Activated naive CD8-positive, alpha-beta T cell treated with anti-CD3 and anti-CD28 coated beads, Interleukin-2, amount 10 ng/mL, durations not matched to agents 7 days and 5 days (primary cell): Measurements from ENCODE around the gene STARD13. TPM values are rescaled to one million over a fixed set of nuclear protein-coding genes. Genes with fewer than 3 reads are reported as not detected.
"Not testable (repeated sequence)": the region's sequence is repeated elsewhere in the genome, so short reads cannot be mapped to it uniquely, and the experiment has no call there.

Source experiments
- ATAC-seq: fragments of 150-1000 bp; cut with Tn5 transposase; one replicate; pipeline ENCODE4 v1.10.0; 2021; ENCODE audit warnings: low read depth, moderate library complexity
- POLR2A ChIA-PET: fragments of 350-600 bp; sonication (Branson Sonifier 250); formaldehyde crosslinking; loops from one replicate; lab custom pipeline; 2021; ENCODE audit warnings: antibody characterized with exemption; lab: Charles Lee
- DNase-seq: peaks from one replicate; pipeline ENCODE4 v3.0.0; 2021
- H3K27ac Mint-ChIP-seq: one replicate; pipeline ENCODE4 v1.8.0; 2022; ENCODE audit warnings: mild to moderate bottlenecking, mixed read lengths
- H3K27me3 Mint-ChIP-seq: one replicate; pipeline ENCODE4 v1.8.0; 2022; ENCODE audit warnings: mild to moderate bottlenecking, moderate library complexity, mixed read lengths
- H3K36me3 Mint-ChIP-seq: one replicate; pipeline ENCODE4 v1.8.0; 2021; ENCODE audit warnings: mild to moderate bottlenecking, mixed read lengths
- H3K4me1 Mint-ChIP-seq: one replicate; pipeline ENCODE4 v1.8.0; 2021; ENCODE audit warnings: mixed read lengths
- H3K4me3 Mint-ChIP-seq: one replicate; pipeline ENCODE4 v1.8.0; 2022; ENCODE audit warnings: mild to moderate bottlenecking, moderate library complexity, mixed read lengths
- H3K9me3 Mint-ChIP-seq: one replicate; pipeline ENCODE4 v1.8.0; 2021; ENCODE audit warnings: mixed read lengths
- total RNA-seq, 2 experiments: library from RNA; stranded (reverse); gene quantifications; one replicate each; pipeline ENCODE4 v1.2.3, GENCODE V29; 2021

The STARD13 gene
- total RNA-seq, 2 experiments from 2014 or later: 0.17 to 0.33 TPM

- Mint-ChIP-seq H3K9me3 (no peaks in the 10 kb centered on the region), H3K27me3 (peaks cover under 1% of the 10 kb centered on the region), H3K4me3 (no peak overlapping the region), H3K4me1 (peaks cover 2% of the 10 kb centered on the region), H3K36me3 (no peaks in the 10 kb centered on the region), H3K27ac (no peak overlapping the region)
- POLR2A ChIA-PET: no interaction called here
- DNase-seq: no peak
- ATAC-seq: no peak
Observed at GRCh38 chr13:33251131-33251661, 34.4 kb downstream of the STARD13 start.

GRCh38 chr13:33250609-33251008 lies 34.9 kb downstream of the STARD13 start:
- ATAC-seq (no peak), DNase-seq (no peak)
- H3K4me3 Mint-ChIP-seq: no peak overlapping the region
- no peak overlapping the region for H3K27ac Mint-ChIP-seq
- no peaks in the 10 kb centered on the region for H3K36me3 Mint-ChIP-seq
- H3K27me3 Mint-ChIP-seq: no peaks in the 10 kb centered on the region
- POLR2A ChIA-PET: no interaction called here
- H3K4me1 Mint-ChIP-seq: peaks cover 2% of the 10 kb centered on the region
- H3K9me3 Mint-ChIP-seq: no peaks in the 10 kb centered on the region

- DNase-seq (no peak), ATAC-seq (no peak)
- POLR2A ChIA-PET: no interaction called here
- no peaks in the 10 kb centered on the region for H3K9me3 Mint-ChIP-seq
- no peak overlapping the region for H3K4me3 Mint-ChIP-seq
- H3K27me3 Mint-ChIP-seq: no peaks in the 10 kb centered on the region
- H3K36me3 Mint-ChIP-seq: no peaks in the 10 kb centered on the region
- no peak overlapping the region for H3K27ac Mint-ChIP-seq
- peaks cover 2% of the 10 kb centered on the region for H3K4me1 Mint-ChIP-seq
Observed at GRCh38 chr13:33249894-33250293, 35.7 kb downstream of the STARD13 start.

GRCh38 chr13:33249066-33249465 lies 36.5 kb downstream of the STARD13 start:
- POLR2A ChIA-PET: no interaction called here
- ATAC-seq: no peak
- H3K4me1 Mint-ChIP-seq: peaks cover 2% of the 10 kb centered on the region

GRCh38 chr13:33245505-33246158 lies 39.9 kb downstream of the STARD13 start:
- Mint-ChIP-seq H3K27ac (no peak overlapping the region), H3K4me3 (no peak overlapping the region), H3K4me1 (no peaks in the 10 kb centered on the region), H3K27me3 (no peaks in the 10 kb centered on the region), H3K9me3 (no peaks in the 10 kb centered on the region), H3K36me3 (no peaks in the 10 kb centered on the region)
- no peak for ATAC-seq
- POLR2A ChIA-PET: no interaction called here
- DNase-seq: no peak

More at GRCh38 chr13:33249066-33249465, 36.5 kb downstream of the STARD13 start:
- Mint-ChIP-seq H3K27ac (no peak overlapping the region), H3K27me3 (no peaks in the 10 kb centered on the region), H3K9me3 (no peaks in the 10 kb centered on the region), H3K4me3 (no peak overlapping the region), H3K36me3 (no peaks in the 10 kb centered on the region)
- no peak for DNase-seq

- no peak overlapping the region for H3K27ac Mint-ChIP-seq
- H3K4me3 Mint-ChIP-seq: no peak overlapping the region
- H3K9me3 Mint-ChIP-seq: no peaks in the 10 kb centered on the region
- no peaks in the 10 kb centered on the region for H3K27me3 Mint-ChIP-seq
- no peaks in the 10 kb centered on the region for H3K36me3 Mint-ChIP-seq
- no peak for DNase-seq
- ATAC-seq: no peak
- no peaks in the 10 kb centered on the region for H3K4me1 Mint-ChIP-seq
- POLR2A ChIA-PET: no interaction called here
Observed at GRCh38 chr13:33244907-33245287, 40.7 kb downstream of the STARD13 start.

- no peaks in the 10 kb centered on the region for H3K4me1 Mint-ChIP-seq
- H3K27ac Mint-ChIP-seq: no peak overlapping the region
- no peaks in the 10 kb centered on the region for H3K36me3 Mint-ChIP-seq
- POLR2A ChIA-PET: no interaction called here
- no peak overlapping the region for H3K4me3 Mint-ChIP-seq
- ATAC-seq: no peak
- H3K27me3 Mint-ChIP-seq: peaks cover 2% of the 10 kb centered on the region
- H3K9me3 Mint-ChIP-seq: no peaks in the 10 kb centered on the region
- DNase-seq: no peak
Observed at GRCh38 chr13:33244210-33244906, 41.2 kb downstream of the STARD13 start.

GRCh38 chr13:33242984-33243617 lies 42.5 kb downstream of the STARD13 start:
- ATAC-seq (no peak), DNase-seq (no peak)
- Mint-ChIP-seq H3K36me3 (no peaks in the 10 kb centered on the region), H3K9me3 (no peaks in the 10 kb centered on the region), H3K4me3 (no peak overlapping the region), H3K27ac (no peak overlapping the region), H3K27me3 (peaks cover 5% of the 10 kb centered on the region), H3K4me1 (no peaks in the 10 kb centered on the region)
- POLR2A ChIA-PET: no interaction called here

GRCh38 chr13:33242372-33242771 lies 43.2 kb downstream of the STARD13 start:
- H3K36me3 Mint-ChIP-seq, POLR2A ChIA-PET, H3K27me3 Mint-ChIP-seq: not testable (repeated sequence)

GRCh38 chr13:33236021-33236420 lies 49.5 kb downstream of the STARD13 start:
- no peak overlapping the region for H3K4me3 Mint-ChIP-seq
- no peak for ATAC-seq
- peaks cover 11% of the 10 kb centered on the region for H3K27me3 Mint-ChIP-seq
- DNase-seq: no peak
- H3K27ac Mint-ChIP-seq: no peak overlapping the region
- no peaks in the 10 kb centered on the region for H3K4me1 Mint-ChIP-seq
- no peaks in the 10 kb centered on the region for H3K36me3 Mint-ChIP-seq
- POLR2A ChIA-PET: no interaction called here
- peaks cover 3% of the 10 kb centered on the region for H3K9me3 Mint-ChIP-seq

More at GRCh38 chr13:33242372-33242771, 43.2 kb downstream of the STARD13 start:
- not testable (repeated sequence) for ATAC-seq, H3K4me1 Mint-ChIP-seq, H3K9me3 Mint-ChIP-seq, DNase-seq, H3K27ac Mint-ChIP-seq, H3K4me3 Mint-ChIP-seq

- no peak overlapping the region for H3K27ac Mint-ChIP-seq
- DNase-seq (no peak), ATAC-seq (no peak)
- peaks cover 3% of the 10 kb centered on the region for H3K9me3 Mint-ChIP-seq
- H3K4me3 Mint-ChIP-seq: no peak overlapping the region
- H3K27me3 Mint-ChIP-seq: peaks cover 11% of the 10 kb centered on the region
- H3K36me3 Mint-ChIP-seq: no peaks in the 10 kb centered on the region
- POLR2A ChIA-PET: no interaction called here
- H3K4me1 Mint-ChIP-seq: no peaks in the 10 kb centered on the region
Observed at GRCh38 chr13:33235564-33235963, 50.0 kb downstream of the STARD13 start.

- ATAC-seq (no peak), DNase-seq (no peak)
- no peaks in the 10 kb centered on the region for H3K4me1 Mint-ChIP-seq
- POLR2A ChIA-PET: no interaction called here
- no peak overlapping the region for H3K4me3 Mint-ChIP-seq
- no peaks in the 10 kb centered on the region for H3K36me3 Mint-ChIP-seq
- H3K27ac Mint-ChIP-seq: no peak overlapping the region
- H3K9me3 Mint-ChIP-seq: peaks cover 3% of the 10 kb centered on the region
- H3K27me3 Mint-ChIP-seq: peaks cover 11% of the 10 kb centered on the region
Observed at GRCh38 chr13:33235078-33235477, 50.5 kb downstream of the STARD13 start.

- no peak overlapping the region for H3K27ac Mint-ChIP-seq
- no peak for ATAC-seq
Observed at GRCh38 chr13:33233547-33233946, 52.0 kb downstream of the STARD13 start.

More at GRCh38 chr13:33233547-33233946, 52.0 kb downstream of the STARD13 start:
- no peak overlapping the region for H3K4me3 Mint-ChIP-seq
- H3K36me3 Mint-ChIP-seq: no peaks in the 10 kb centered on the region
- H3K9me3 Mint-ChIP-seq: peaks cover 3% of the 10 kb centered on the region
- POLR2A ChIA-PET: no interaction called here
- peaks cover 6% of the 10 kb centered on the region for H3K27me3 Mint-ChIP-seq
- peaks cover 2% of the 10 kb centered on the region for H3K4me1 Mint-ChIP-seq
- DNase-seq: no peak
